ENCODE results near the gene SPDYE4.

SPDYE4 gene

DNA sequence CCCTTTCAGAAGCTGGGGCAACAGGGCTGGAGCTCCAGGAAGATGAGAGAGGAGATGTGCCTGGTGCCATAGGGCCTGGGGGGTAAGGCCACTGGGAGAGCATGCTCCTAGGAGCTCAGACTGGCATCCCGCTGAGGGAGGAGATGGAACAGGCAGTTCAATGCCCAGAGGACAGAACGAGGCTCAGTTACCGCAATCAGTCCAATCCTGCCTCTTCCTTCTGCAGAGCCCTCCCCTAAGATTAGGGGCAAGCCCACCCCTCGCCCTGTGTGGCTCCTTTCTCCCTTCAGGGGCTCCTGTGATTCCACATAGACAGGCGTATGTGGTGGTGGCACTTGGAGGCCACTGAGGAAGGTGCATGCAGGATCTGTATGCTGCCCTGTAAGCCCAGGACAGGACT, 16.1 kb downstream of the SPDYE4 start:
- H3K4me1 ChIP-seq (ENCODE audit: control insufficient read depth in 5 of 5, insufficient read depth in 5 of 5, low read length in 5 of 5), result peaks cover 2 to 11% (median 6%) of the 10 kb centered on the region in 5 donors
- no peak overlapping the region for H3K4me3 ChIP-seq (ENCODE audit: low read depth in 1 of 5, low read length in 5 of 5)
- H3K36me3 ChIP-seq (ENCODE audit: control insufficient read depth in 5 of 5, insufficient read depth in 5 of 5, low read length in 5 of 5), result no peaks in the 10 kb centered on the region
- no peak overlapping the region for H3K27ac ChIP-seq (ENCODE audit: low read depth, low read length)
- H3K27me3 ChIP-seq (ENCODE audit: control insufficient read depth in 5 of 5, insufficient read depth in 4 of 5, low read length in 5 of 5), result peaks cover 0 to 3% (median 0%) of the 10 kb centered on the region in 5 donors
- H3K9me3 ChIP-seq (ENCODE audit: control insufficient read depth in 5 of 5, low read length in 5 of 5), result no peaks in the 10 kb centered on the region
- no peak overlapping the region for H3K9ac ChIP-seq (ENCODE audit: low read length in 5 of 5)

DNA sequence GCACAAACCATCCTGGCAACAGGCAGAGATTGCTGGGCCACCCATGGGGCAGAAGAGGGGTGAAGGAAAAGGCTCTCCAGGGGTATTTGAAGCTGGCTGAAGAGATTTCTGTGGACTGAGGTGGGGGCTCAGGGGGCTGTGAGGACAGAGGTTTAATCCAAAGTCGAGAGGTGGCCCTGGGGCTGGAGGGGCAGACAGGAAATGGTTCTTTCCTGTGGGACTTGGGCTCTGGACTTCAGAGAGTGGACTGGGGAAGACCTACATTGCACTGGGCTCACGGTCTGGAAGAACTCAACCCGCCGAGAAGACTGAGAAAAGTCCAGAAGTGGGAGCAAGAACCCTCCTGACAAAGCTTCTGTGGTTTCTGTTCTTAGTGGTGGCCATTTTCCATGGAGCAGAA, 16.6 kb downstream of the SPDYE4 start:
- Histone ChIP-seq H3K27me3 (ENCODE audit: control insufficient read depth in 5 of 5, insufficient read depth in 4 of 5, low read length in 5 of 5) (peaks cover 0 to 3% (median 0%) of the 10 kb centered on the region in 5 donors), H3K4me1 (ENCODE audit: control insufficient read depth in 5 of 5, insufficient read depth in 5 of 5, low read length in 5 of 5) (peaks cover 2 to 11% (median 6%) of the 10 kb centered on the region in 5 donors), H3K9me3 (ENCODE audit: control insufficient read depth in 5 of 5, low read length in 5 of 5) (no peaks in the 10 kb centered on the region), H3K27ac (ENCODE audit: low read depth, low read length) (no peak overlapping the region), H3K4me3 (ENCODE audit: low read depth in 1 of 5, low read length in 5 of 5) (no peak overlapping the region), H3K9ac (ENCODE audit: low read length in 5 of 5) (no peak overlapping the region), H3K36me3 (ENCODE audit: control insufficient read depth in 5 of 5, insufficient read depth in 5 of 5, low read length in 5 of 5) (no peaks in the 10 kb centered on the region)

DNA sequence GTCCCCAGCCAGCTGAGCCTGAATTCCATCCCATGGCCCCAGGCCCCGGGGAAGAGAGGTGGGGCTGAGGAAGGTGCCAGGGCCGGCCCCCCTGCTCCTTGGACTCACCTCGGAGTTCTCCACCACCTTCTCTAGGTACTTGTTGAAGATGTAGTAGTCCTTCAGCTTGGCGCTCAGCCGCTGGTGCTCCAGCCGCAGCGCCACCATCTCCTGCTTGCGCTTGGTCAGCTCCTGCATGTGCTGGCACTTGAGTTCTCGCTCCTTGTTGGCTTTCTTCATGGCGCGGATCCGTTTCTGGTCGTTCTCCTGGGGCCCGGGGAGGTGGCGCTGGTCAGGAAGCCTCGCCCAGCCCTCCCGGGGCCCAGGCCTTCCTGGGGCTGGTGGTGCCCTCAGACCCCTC, 17.0 kb downstream of the SPDYE4 start:
- H3K27me3 ChIP-seq (ENCODE audit: control insufficient read depth in 5 of 5, insufficient read depth in 4 of 5, low read length in 5 of 5), result peaks cover 0 to 3% (median 0%) of the 10 kb centered on the region in 5 donors
- H3K27ac ChIP-seq (ENCODE audit: low read depth, low read length), result no peak overlapping the region
- no peaks in the 10 kb centered on the region for H3K36me3 ChIP-seq (ENCODE audit: control insufficient read depth in 5 of 5, insufficient read depth in 5 of 5, low read length in 5 of 5)
- H3K9me3 ChIP-seq (ENCODE audit: control insufficient read depth in 5 of 5, low read length in 5 of 5), result no peaks in the 10 kb centered on the region
- H3K4me1 ChIP-seq (ENCODE audit: control insufficient read depth in 5 of 5, insufficient read depth in 5 of 5, low read length in 5 of 5), result peaks cover 1 to 8% (median 4%) of the 10 kb centered on the region in 5 donors
- H3K9ac ChIP-seq (ENCODE audit: low read length in 5 of 5), result no peak overlapping the region
- no peak overlapping the region for H3K4me3 ChIP-seq (ENCODE audit: low read depth in 1 of 5, low read length in 5 of 5)

DNA sequence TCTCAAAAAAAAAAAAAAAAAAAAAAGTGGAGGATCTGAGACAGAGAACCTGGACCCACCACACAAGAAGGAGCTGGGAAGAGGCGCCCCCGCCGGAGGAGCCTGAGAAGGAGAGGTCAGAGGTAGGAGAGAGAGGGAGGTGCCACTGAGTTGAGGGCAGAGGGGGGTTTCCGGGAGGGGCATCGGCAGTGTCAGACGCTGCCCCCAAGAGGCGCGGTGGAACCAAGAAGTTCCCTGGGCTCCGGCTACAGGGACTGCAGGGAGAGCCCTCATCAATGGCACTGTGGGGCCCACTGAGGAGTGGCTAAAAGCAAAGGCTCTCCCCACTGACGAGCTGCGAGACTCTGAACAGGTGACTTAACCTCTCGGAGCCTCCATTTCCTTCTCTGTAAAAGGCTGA, 17.9 kb downstream of the SPDYE4 start:
- H3K4me3 ChIP-seq (ENCODE audit: low read depth in 1 of 5, low read length in 5 of 5), result no peak overlapping the region
- H3K27me3 ChIP-seq (ENCODE audit: control insufficient read depth in 5 of 5, insufficient read depth in 4 of 5, low read length in 5 of 5), result peaks cover 0 to 4% (median 0%) of the 10 kb centered on the region in 5 donors
- H3K36me3 ChIP-seq (ENCODE audit: control insufficient read depth in 5 of 5, insufficient read depth in 5 of 5, low read length in 5 of 5), result no peaks in the 10 kb centered on the region
- peaks cover 0 to 1% (median 0%) of the 10 kb centered on the region in 5 donors for H3K4me1 ChIP-seq (ENCODE audit: control insufficient read depth in 5 of 5, insufficient read depth in 5 of 5, low read length in 5 of 5)
- H3K9me3 ChIP-seq (ENCODE audit: control insufficient read depth in 5 of 5, low read length in 5 of 5), result no peaks in the 10 kb centered on the region
- H3K27ac ChIP-seq (ENCODE audit: low read depth, low read length), result no peak overlapping the region
- H3K9ac ChIP-seq (ENCODE audit: low read length in 5 of 5), result no peak overlapping the region

DNA sequence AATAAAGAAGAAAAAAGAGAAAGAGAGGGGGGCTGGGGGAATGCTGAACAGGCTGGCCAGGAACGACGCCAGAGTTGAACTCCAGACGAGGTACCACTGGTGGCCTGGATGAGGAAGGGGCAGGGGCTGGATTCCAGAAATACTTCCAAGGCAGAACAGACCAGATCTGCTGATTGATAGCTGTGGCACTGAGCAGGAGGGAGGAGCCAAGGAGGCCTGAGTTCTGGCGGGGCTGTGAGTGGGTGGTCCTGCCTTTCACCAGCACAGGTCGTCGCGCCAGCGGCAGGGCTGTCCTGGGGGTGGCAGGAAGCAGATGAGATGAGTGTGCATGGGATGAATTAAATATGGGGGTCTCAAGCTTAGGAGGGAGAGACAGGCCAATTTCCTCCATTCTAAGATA, 19.2 kb downstream of the SPDYE4 start:
- Histone ChIP-seq H3K27ac (ENCODE audit: low read depth, low read length) (no peak overlapping the region), H3K9me3 (ENCODE audit: control insufficient read depth in 5 of 5, low read length in 5 of 5) (no peaks in the 10 kb centered on the region), H3K4me1 (ENCODE audit: control insufficient read depth in 5 of 5, insufficient read depth in 5 of 5, low read length in 5 of 5) (no peaks in the 10 kb centered on the region), H3K36me3 (ENCODE audit: control insufficient read depth in 5 of 5, insufficient read depth in 5 of 5, low read length in 5 of 5) (no peaks in the 10 kb centered on the region), H3K4me3 (ENCODE audit: low read depth in 1 of 5, low read length in 5 of 5) (no peak overlapping the region), H3K9ac (ENCODE audit: low read length in 5 of 5) (no peak overlapping the region), H3K27me3 (ENCODE audit: control insufficient read depth in 5 of 5, insufficient read depth in 4 of 5, low read length in 5 of 5) (peaks cover 0 to 4% (median 0%) of the 10 kb centered on the region in 5 donors)

DNA sequence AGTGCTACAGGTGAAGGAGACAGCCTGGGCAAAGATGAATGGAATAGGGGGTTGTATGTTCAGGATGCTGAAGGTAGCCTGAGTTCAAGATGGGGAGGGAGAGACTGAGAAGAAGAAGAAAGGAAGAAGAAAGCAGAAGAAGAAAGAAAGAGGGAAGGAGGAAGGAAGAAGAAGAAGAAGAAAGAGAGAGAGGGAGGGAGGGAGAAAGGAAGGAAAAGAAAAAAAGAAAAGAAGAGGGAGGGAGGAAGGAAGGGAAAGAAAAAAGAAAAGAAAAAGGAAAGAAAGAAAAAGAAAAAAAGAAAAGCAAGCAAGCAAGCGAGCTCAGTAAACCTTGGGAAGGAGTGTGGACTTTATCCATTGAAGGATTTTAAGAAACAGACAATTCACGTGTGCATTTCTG, 21.6 kb downstream of the SPDYE4 start:
- Histone ChIP-seq H3K4me1 (ENCODE audit: control insufficient read depth in 5 of 5, insufficient read depth in 5 of 5, low read length in 5 of 5) (no peaks in the 10 kb centered on the region), H3K9ac (ENCODE audit: low read length in 5 of 5) (no peak overlapping the region), H3K4me3 (ENCODE audit: low read depth in 1 of 5, low read length in 5 of 5) (no peak overlapping the region), H3K27me3 (ENCODE audit: control insufficient read depth in 5 of 5, insufficient read depth in 4 of 5, low read length in 5 of 5) (peaks cover 0 to 4% (median 0%) of the 10 kb centered on the region in 5 donors), H3K9me3 (ENCODE audit: control insufficient read depth in 5 of 5, low read length in 5 of 5) (no peaks in the 10 kb centered on the region), H3K36me3 (ENCODE audit: control insufficient read depth in 5 of 5, insufficient read depth in 5 of 5, low read length in 5 of 5) (no peaks in the 10 kb centered on the region), H3K27ac (ENCODE audit: low read depth, low read length) (no peak overlapping the region)

DNA sequence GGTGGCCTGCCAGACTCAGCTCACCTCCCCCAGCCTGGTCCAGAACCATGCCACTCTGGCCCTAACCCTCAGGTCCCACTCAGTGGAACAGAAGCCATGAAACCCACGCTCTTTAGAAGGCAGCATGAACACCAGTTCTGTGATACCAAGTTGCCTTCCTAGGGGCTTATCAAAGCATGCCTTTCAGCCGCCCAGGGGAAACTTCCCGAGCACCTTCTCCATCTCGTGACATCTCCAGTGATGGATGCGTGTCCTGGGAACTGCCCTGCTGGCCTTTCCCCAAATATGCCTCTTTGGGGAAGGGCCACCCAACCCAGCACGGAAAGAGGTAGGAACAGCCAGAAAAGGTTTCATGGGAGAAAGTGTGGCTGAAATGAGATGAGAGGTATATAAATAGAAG, 22.0 kb downstream of the SPDYE4 start:
- Histone ChIP-seq H3K27me3 (ENCODE audit: control insufficient read depth in 5 of 5, insufficient read depth in 4 of 5, low read length in 5 of 5) (peaks cover 0 to 4% (median 0%) of the 10 kb centered on the region in 5 donors), H3K27ac (ENCODE audit: low read depth, low read length) (no peak overlapping the region), H3K9ac (ENCODE audit: low read length in 5 of 5) (no peak overlapping the region), H3K4me1 (ENCODE audit: control insufficient read depth in 5 of 5, insufficient read depth in 5 of 5, low read length in 5 of 5) (no peaks in the 10 kb centered on the region), H3K9me3 (ENCODE audit: control insufficient read depth in 5 of 5, low read length in 5 of 5) (no peaks in the 10 kb centered on the region), H3K36me3 (ENCODE audit: control insufficient read depth in 5 of 5, insufficient read depth in 5 of 5, low read length in 5 of 5) (no peaks in the 10 kb centered on the region), H3K4me3 (ENCODE audit: low read depth in 1 of 5, low read length in 5 of 5) (no peak overlapping the region)

DNA sequence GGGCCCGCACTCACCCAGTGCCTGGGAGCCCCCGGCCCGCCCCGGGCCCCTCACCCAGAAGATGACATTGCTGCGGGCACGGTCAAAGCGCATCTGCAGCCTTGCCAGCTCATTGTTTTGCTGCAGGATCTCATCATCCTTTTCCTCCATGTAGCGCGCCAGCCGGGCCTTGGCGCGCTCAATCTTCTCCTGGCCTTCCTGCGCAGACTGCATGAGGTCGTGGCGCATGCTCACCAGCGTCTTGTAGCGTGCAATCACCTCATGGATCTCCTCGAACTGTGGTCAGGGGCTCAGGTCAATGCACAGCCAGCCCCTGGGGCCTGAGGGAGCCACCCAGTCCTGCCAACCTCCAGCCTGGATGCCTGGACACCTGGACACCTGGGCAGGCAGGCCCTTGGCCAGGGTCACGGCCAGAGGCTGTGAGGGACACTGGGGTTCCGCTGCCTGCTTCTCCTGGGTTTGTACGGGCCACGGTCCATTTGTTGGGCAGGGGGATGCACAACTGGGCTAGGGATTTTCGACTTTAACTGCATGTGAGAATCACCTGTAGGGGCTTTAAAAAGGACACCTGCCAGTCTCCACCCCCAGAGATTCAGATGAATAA, 22.9 kb downstream of the SPDYE4 start:
- Histone ChIP-seq H3K4me3 (ENCODE audit: low read depth in 1 of 5, low read length in 5 of 5) (no peak overlapping the region), H3K4me1 (ENCODE audit: control insufficient read depth in 5 of 5, insufficient read depth in 5 of 5, low read length in 5 of 5) (no peaks in the 10 kb centered on the region), H3K36me3 (ENCODE audit: control insufficient read depth in 5 of 5, insufficient read depth in 5 of 5, low read length in 5 of 5) (no peaks in the 10 kb centered on the region), H3K27ac (ENCODE audit: low read depth, low read length) (no peak overlapping the region), H3K9me3 (ENCODE audit: control insufficient read depth in 5 of 5, low read length in 5 of 5) (no peaks in the 10 kb centered on the region), H3K9ac (ENCODE audit: low read length in 5 of 5) (no peak overlapping the region), H3K27me3 (ENCODE audit: control insufficient read depth in 5 of 5, insufficient read depth in 4 of 5, low read length in 5 of 5) (peaks cover 0 to 4% (median 0%) of the 10 kb centered on the region in 5 donors)

DNA sequence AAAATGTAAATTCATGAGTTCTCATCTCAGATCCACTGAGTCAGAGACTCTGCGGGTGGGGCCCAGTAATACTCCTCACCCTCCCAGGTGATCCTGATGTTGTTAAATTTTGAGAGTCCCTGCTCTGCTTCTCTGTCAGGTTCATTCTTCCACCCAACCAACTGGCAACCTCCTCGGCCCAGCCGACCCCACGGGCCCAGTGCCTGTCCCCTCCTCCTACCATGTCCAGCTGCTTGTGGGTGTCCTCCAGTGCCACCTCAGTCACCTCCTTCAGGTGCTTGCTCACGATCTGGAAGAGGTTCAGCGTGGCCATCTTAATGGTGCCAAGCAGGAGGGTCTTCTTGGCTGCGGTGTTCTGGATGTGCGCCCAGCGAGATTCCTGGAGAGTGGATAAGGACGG, 23.5 kb downstream of the SPDYE4 start:
- Histone ChIP-seq H3K9me3 (ENCODE audit: control insufficient read depth in 5 of 5, low read length in 5 of 5) (no peaks in the 10 kb centered on the region), H3K36me3 (ENCODE audit: control insufficient read depth in 5 of 5, insufficient read depth in 5 of 5, low read length in 5 of 5) (no peaks in the 10 kb centered on the region), H3K27me3 (ENCODE audit: control insufficient read depth in 5 of 5, insufficient read depth in 4 of 5, low read length in 5 of 5) (peaks cover 0 to 4% (median 0%) of the 10 kb centered on the region in 5 donors), H3K4me3 (ENCODE audit: low read depth in 1 of 5, low read length in 5 of 5) (no peak overlapping the region), H3K4me1 (ENCODE audit: control insufficient read depth in 5 of 5, insufficient read depth in 5 of 5, low read length in 5 of 5) (no peaks in the 10 kb centered on the region), H3K27ac (ENCODE audit: low read depth, low read length) (no peak overlapping the region), H3K9ac (ENCODE audit: low read length in 5 of 5) (no peak overlapping the region)

DNA sequence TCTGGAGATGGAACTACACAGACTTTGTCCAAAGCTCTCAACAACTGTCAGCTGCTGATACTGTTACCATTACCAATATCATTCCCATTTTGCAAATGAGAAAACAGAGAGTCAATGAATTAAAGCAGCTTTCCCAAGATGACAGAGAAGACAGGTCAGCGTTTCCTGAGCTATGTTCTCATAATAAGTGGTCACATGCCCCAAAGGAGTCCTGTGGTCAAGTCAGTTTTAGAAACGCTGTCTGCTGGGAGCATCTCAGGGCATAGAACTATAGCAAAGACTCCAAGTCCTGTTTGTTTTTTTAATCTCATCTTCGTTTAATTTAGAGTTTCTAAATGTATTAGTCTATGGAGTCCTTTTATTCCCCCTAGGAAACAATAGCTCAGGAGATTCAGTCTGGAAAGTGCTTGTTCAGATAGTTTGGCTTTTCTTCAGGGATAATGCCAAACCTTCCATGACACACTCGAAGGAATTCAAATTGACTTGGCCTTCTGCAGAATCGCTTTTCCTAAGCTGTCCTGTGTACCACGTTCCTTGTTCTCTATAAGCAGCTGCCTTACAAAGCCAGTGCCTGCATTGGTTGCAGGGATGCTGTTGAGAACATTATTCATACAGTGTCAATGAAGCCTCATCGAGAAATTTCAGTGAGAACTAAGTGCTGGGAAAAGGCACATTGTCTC, 25.8 kb downstream of the SPDYE4 start:
- no peaks in the 10 kb centered on the region for H3K9me3 ChIP-seq (ENCODE audit: control insufficient read depth in 5 of 5, low read length in 5 of 5)
- H3K4me1 ChIP-seq (ENCODE audit: control insufficient read depth in 5 of 5, insufficient read depth in 5 of 5, low read length in 5 of 5), result no peaks in the 10 kb centered on the region
- no peaks in the 10 kb centered on the region for H3K36me3 ChIP-seq (ENCODE audit: control insufficient read depth in 5 of 5, insufficient read depth in 5 of 5, low read length in 5 of 5)
- H3K9ac ChIP-seq (ENCODE audit: low read length in 5 of 5), result no peak overlapping the region
- no peak overlapping the region for H3K27ac ChIP-seq (ENCODE audit: low read depth, low read length)
- H3K27me3 ChIP-seq (ENCODE audit: control insufficient read depth in 5 of 5, insufficient read depth in 4 of 5, low read length in 5 of 5), result peaks cover 0 to 4% (median 0%) of the 10 kb centered on the region in 5 donors
- no peak overlapping the region for H3K4me3 ChIP-seq (ENCODE audit: low read depth in 1 of 5, low read length in 5 of 5)
